ENCODE measurements around the gene NGF.
A peak's percentile ranks its signal among the peaks of the same experiment; 100 is the strongest.

The NGF gene

GRCh38 chr1:115283681-115284146, 54.3 kb downstream of the NGF start:
- TF ChIP-seq GATA2 (IDR thresholded peaks at IDR 0.05; ENCODE audit: low read depth, low read length) = no peak
- no peak for TF ChIP-seq GATA3 (IDR thresholded peaks at IDR 0.05; ENCODE audit: low read depth, low read length)

- TF ChIP-seq GATA3 (IDR thresholded peaks at IDR 0.05; ENCODE audit: low read depth, low read length) (no peak), GATA2 (IDR thresholded peaks at IDR 0.05; ENCODE audit: low read depth, low read length) (no peak)
Observed at GRCh38 chr1:115283249-115283648, 54.8 kb downstream of the NGF start.

DNA sequence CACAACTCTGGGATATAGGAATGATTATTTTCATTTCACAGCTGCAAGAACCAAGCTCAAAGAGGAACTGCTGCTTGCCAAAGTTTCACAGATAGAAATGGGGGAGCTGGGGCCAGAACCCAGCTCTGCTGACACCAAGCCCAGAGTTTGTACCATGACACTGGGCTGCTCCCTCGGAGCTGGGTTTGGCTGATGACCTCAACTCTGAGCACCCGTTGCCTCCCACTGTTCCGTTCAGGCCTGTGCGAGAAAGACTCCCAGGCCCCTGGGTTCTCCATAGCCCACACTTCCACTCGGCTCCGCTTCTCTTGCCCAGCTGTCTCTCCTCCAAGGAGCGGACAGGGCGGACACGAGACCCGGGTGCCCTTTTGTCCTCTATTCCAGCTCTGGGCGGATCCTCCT, 55.2 kb downstream of the NGF start:
- TF ChIP-seq GATA2 (IDR thresholded peaks at IDR 0.05; ENCODE audit: low read depth, low read length) (no peak), GATA3 (IDR thresholded peaks at IDR 0.05; ENCODE audit: low read depth, low read length) (no peak)

DNA sequence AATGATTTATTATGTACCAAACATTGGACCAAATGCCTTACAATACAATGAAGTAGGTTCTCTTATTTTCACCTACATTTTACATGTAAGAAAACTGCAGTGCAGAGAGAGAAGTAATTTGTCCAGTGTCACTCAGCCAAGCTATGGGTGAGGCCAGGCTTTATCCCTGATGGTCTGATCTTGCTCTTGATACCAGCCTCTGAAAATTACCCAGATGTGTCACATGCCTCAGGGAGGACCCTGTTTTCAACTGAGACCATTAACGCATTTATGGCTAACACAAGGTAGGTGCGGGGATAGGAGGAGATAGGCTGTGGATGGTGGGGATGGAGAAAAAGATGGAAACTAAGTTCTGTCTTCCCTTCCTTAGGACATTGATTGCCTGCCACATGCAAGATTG, 56.9 kb downstream of the NGF start:
- TF ChIP-seq GATA3 (IDR thresholded peaks at IDR 0.05; ENCODE audit: low read depth, low read length) (peak; percentile 93), GATA2 (IDR thresholded peaks at IDR 0.05; ENCODE audit: low read depth, low read length) (peak; percentile 93)

- TF ChIP-seq GATA2 (IDR thresholded peaks at IDR 0.05; ENCODE audit: low read depth, low read length) (peak; percentile 45), GATA3 (IDR thresholded peaks at IDR 0.05; ENCODE audit: low read depth, low read length) (no peak)
Observed at GRCh38 chr1:115280064-115280463, 58.0 kb downstream of the NGF start.

DNA sequence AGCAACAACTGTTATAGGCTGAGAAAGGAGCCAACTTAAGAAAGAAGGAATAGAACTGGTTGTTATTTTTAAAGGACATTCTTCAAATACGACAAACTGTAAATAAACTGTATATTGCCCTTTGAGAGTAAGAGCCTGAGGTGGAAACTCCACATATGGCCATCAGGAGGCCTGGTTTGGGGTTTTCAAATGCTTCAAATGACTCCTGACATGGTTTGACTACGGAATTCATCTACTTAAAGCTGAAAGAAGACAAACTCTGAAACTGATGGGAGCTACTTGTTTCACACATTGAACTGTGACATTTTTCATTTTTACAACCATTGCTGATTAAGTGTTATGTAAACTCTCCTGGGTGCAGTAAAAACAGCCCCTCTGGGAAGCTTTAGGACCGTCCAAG, 59.8 kb downstream of the NGF start:
- TF ChIP-seq GATA2 (IDR thresholded peaks at IDR 0.05; ENCODE audit: low read depth, low read length) = no peak
- TF ChIP-seq GATA3 (IDR thresholded peaks at IDR 0.05; ENCODE audit: low read depth, low read length) = no peak

- no peak for TF ChIP-seq GATA2 (IDR thresholded peaks at IDR 0.05; ENCODE audit: low read depth, low read length)
- TF ChIP-seq GATA3 (IDR thresholded peaks at IDR 0.05; ENCODE audit: low read depth, low read length) = no peak
Observed at GRCh38 chr1:115277276-115277675, 60.8 kb downstream of the NGF start.

- TF ChIP-seq GATA2 (IDR thresholded peaks at IDR 0.05; ENCODE audit: low read depth, low read length) (no peak), GATA3 (IDR thresholded peaks at IDR 0.05; ENCODE audit: low read depth, low read length) (no peak)
Observed at GRCh38 chr1:115275216-115275615, 62.8 kb downstream of the NGF start.

DNA sequence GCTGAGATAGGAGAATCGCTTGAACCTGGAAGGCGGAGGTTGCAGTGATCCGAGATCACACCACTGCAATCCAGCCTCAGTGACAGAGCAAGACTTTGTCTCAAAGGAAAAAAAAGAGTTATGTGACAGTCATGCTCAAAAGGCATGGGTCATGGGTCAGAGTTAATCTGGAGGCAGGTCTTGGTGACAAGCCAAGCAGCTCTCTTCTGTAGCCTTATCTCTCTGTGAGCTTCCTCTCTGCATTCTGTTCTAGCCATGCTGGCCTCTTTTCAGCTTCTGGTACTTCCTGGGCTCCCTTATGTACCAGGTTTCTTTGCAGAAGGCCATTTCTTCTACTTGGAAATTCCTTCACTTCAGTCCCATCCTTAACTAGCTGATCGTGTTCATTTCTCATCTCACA, 63.6 kb downstream of the NGF start:
- TF ChIP-seq GATA2 (IDR thresholded peaks at IDR 0.05; ENCODE audit: low read depth, low read length) = no peak

- TF ChIP-seq GATA3 (IDR thresholded peaks at IDR 0.05; ENCODE audit: low read depth, low read length) = no peak
- TF ChIP-seq GATA2 (IDR thresholded peaks at IDR 0.05; ENCODE audit: low read depth, low read length) = no peak
Observed at GRCh38 chr1:115266729-115267421, 71.2 kb downstream of the NGF start.

GRCh38 chr1:115265099-115265498, 73.0 kb downstream of the NGF start:
- no peak for TF ChIP-seq GATA3 (IDR thresholded peaks at IDR 0.05; ENCODE audit: low read depth, low read length)
- TF ChIP-seq GATA2 (IDR thresholded peaks at IDR 0.05; ENCODE audit: low read depth, low read length) = no peak

- TF ChIP-seq GATA3 (IDR thresholded peaks at IDR 0.05; ENCODE audit: low read depth, low read length) = no peak
- TF ChIP-seq GATA2 (IDR thresholded peaks at IDR 0.05; ENCODE audit: low read depth, low read length) = no peak
Observed at GRCh38 chr1:115262886-115263285, 75.2 kb downstream of the NGF start.

GRCh38 chr1:115261496-115261895, 76.6 kb downstream of the NGF start:
- TF ChIP-seq GATA3 (IDR thresholded peaks at IDR 0.05; ENCODE audit: low read depth, low read length) = no peak
- no peak for TF ChIP-seq GATA2 (IDR thresholded peaks at IDR 0.05; ENCODE audit: low read depth, low read length)

- TF ChIP-seq GATA3 (IDR thresholded peaks at IDR 0.05; ENCODE audit: low read depth, low read length) (no peak), GATA2 (IDR thresholded peaks at IDR 0.05; ENCODE audit: low read depth, low read length) (no peak)
Observed at GRCh38 chr1:115258302-115258866, 79.7 kb downstream of the NGF start.

GRCh38 chr1:115257591-115257990, 80.5 kb downstream of the NGF start:
- no peak for TF ChIP-seq GATA3 (IDR thresholded peaks at IDR 0.05; ENCODE audit: low read depth, low read length)
- no peak for TF ChIP-seq GATA2 (IDR thresholded peaks at IDR 0.05; ENCODE audit: low read depth, low read length)
